Activated naive CD4-positive, alpha-beta T cell (primary cell): ENCODE data around the gene PTPRN2.

ENCODE experiments used
- DNase-seq, 4 experiments: peaks; one replicate each; lab custom pipeline; 2025; lab: John Stamatoyannopoulos, UW

The PTPRN2 gene

GRCh38 chr7:157664034-157664433 lies 923.6 kb downstream of the PTPRN2 start:
- no peak for DNase-seq

- DNase-seq, result no peak
Observed at GRCh38 chr7:157662981-157663716, 924.5 kb downstream of the PTPRN2 start.

- no peak for DNase-seq
Observed at GRCh38 chr7:157662110-157662791, 925.4 kb downstream of the PTPRN2 start.

GRCh38 chr7:157661611-157661975 lies 926.0 kb downstream of the PTPRN2 start:
- DNase-seq, result no peak

GRCh38 chr7:157660971-157661610 lies 926.5 kb downstream of the PTPRN2 start:
- DNase-seq, result no peak

- DNase-seq, result no peak
Observed at GRCh38 chr7:157658851-157659412, 928.7 kb downstream of the PTPRN2 start.

GRCh38 chr7:157657741-157658740 lies 929.6 kb downstream of the PTPRN2 start:
- DNase-seq, result no peak

GRCh38 chr7:157656195-157656769 lies 931.3 kb downstream of the PTPRN2 start:
- no peak for DNase-seq

- no peak for DNase-seq
Observed at GRCh38 chr7:157654350-157654749, 933.3 kb downstream of the PTPRN2 start.

GRCh38 chr7:157653827-157654207 lies 933.8 kb downstream of the PTPRN2 start:
- DNase-seq, result no peak

GRCh38 chr7:157652954-157653826 lies 934.4 kb downstream of the PTPRN2 start:
- DNase-seq, result no peak

- DNase-seq, result no peak
Observed at GRCh38 chr7:157652161-157652953, 935.3 kb downstream of the PTPRN2 start.

- no peak for DNase-seq
Observed at GRCh38 chr7:157651366-157652160, 936.1 kb downstream of the PTPRN2 start.

GRCh38 chr7:157650801-157651200 lies 936.8 kb downstream of the PTPRN2 start:
- no peak for DNase-seq

GRCh38 chr7:157650131-157650631 lies 937.4 kb downstream of the PTPRN2 start:
- no peak for DNase-seq

GRCh38 chr7:157646551-157646950 lies 941.1 kb downstream of the PTPRN2 start:
- DNase-seq, result no peak

- DNase-seq, result no peak
Observed at GRCh38 chr7:157645539-157645938, 942.1 kb downstream of the PTPRN2 start.

- no peak for DNase-seq
Observed at GRCh38 chr7:157644946-157645345, 942.7 kb downstream of the PTPRN2 start.
